WTC11 (cell line): Measurements from ENCODE around the gene EHD3. TPM values are rescaled to one million over a fixed set of nuclear protein-coding genes. Genes with fewer than 3 reads are reported as not detected.
A peak's percentile ranks its signal among the peaks of the same experiment; 100 is the strongest.

Source experiments
- ATAC-seq: fragments of 200-7000 bp; cut with Tn5 transposase; 2 replicates; pipeline ENCODE4 v1.10.0; 2021; ENCODE audit warnings: mild to moderate bottlenecking, moderate library complexity
- CTCF ChIA-PET: fragments of 300-600 bp; sonication (Branson Sonifier 250); formaldehyde crosslinking; loops from one replicate; lab custom pipeline; 2021; ENCODE audit warnings: antibody characterized with exemption; lab: Charles Lee
- POLR2A ChIA-PET: fragments of 350-600 bp; sonication (Branson Sonifier 250); formaldehyde crosslinking; loops from one replicate; lab custom pipeline; 2021; ENCODE audit warnings: antibody characterized with exemption; lab: Charles Lee
- DNase-seq: peaks from one replicate; pipeline ENCODE4 v3.0.0; 2021; ENCODE audit warnings: low spot score
- H3K27ac Mint-ChIP-seq: 2 replicates; pipeline ENCODE4 v1.8.0; 2021; ENCODE audit warnings: mixed read lengths
- H3K27me3 Mint-ChIP-seq: 2 replicates; pipeline ENCODE4 v1.8.0; 2021; ENCODE audit warnings: low read depth, mild to moderate bottlenecking, moderate library complexity, mixed read lengths
- H3K36me3 Mint-ChIP-seq: 2 replicates; pipeline ENCODE4 v1.8.0; 2021; ENCODE audit warnings: mixed read lengths
- H3K4me1 Mint-ChIP-seq: 2 replicates; pipeline ENCODE4 v1.8.0; 2022; ENCODE audit warnings: mixed read lengths
- H3K4me3 Mint-ChIP-seq: 2 replicates; pipeline ENCODE4 v1.8.0; 2021; ENCODE audit warnings: mild to moderate bottlenecking, moderate library complexity, mixed read lengths
- H3K9me3 Mint-ChIP-seq: 2 replicates; pipeline ENCODE4 v1.8.0; 2021; ENCODE audit warnings: mixed read lengths
- FOXP1 ChIP-seq: sonication (generic); formaldehyde crosslinking; IDR thresholded peaks from 2 replicates; pipeline ENCODE4 v1.8.0; 2022; ENCODE audit warnings: missing genetic modification reagents, mild to moderate bottlenecking, moderate library complexity, borderline replicate concordance
- MYBL2 ChIP-seq: sonication (generic); formaldehyde crosslinking; IDR thresholded peaks from 2 replicates; pipeline ENCODE4 v1.8.1; 2023; ENCODE audit warnings: mild to moderate bottlenecking, moderate library complexity, missing genetic modification reagents
- OVOL2 ChIP-seq: fragments of 250-450 bp; sonication (Bioruptor Pico); IDR thresholded peaks from 2 replicates; pipeline ENCODE4 v1.9.0; 2021; ENCODE audit warnings: mild to moderate bottlenecking, borderline replicate concordance
- PRRX2 ChIP-seq: fragments of 250-450 bp; sonication (Bioruptor Pico); IDR thresholded peaks from 2 replicates; pipeline ENCODE4 v1.8.0; 2021; ENCODE audit warnings: mild to moderate bottlenecking
- SMAD4 ChIP-seq: sonication (generic); formaldehyde crosslinking; IDR thresholded peaks from 2 replicates; pipeline ENCODE4 v1.8.0; 2022; ENCODE audit warnings: mild to moderate bottlenecking, missing genetic modification reagents
- SOX15 ChIP-seq: fragments of 250-450 bp; sonication (Bioruptor Pico); IDR thresholded peaks from 2 replicates; pipeline ENCODE4 v1.9.0; 2021; ENCODE audit warnings: mild to moderate bottlenecking
- TP53 ChIP-seq: sonication (generic); formaldehyde crosslinking; IDR thresholded peaks from 2 replicates; pipeline ENCODE4 v1.8.1; 2023; ENCODE audit warnings: mild to moderate bottlenecking, missing genetic modification reagents
- ZBTB21 ChIP-seq: sonication (generic); formaldehyde crosslinking; IDR thresholded peaks from 2 replicates; pipeline ENCODE4 v1.8.1; 2023; ENCODE audit warnings: mild to moderate bottlenecking, missing genetic modification reagents, borderline replicate concordance
- ZNF396 ChIP-seq: fragments of 250-450 bp; sonication (Bioruptor Pico); IDR thresholded peaks from 2 replicates; pipeline ENCODE4 v1.8.0; 2021; ENCODE audit warnings: mild to moderate bottlenecking, moderate library complexity, borderline replicate concordance
- ZNF423 ChIP-seq: fragments of 250-450 bp; sonication (Bioruptor Pico); IDR thresholded peaks from 2 replicates; pipeline ENCODE4 v2.1.2; 2022; ENCODE audit warnings: mild to moderate bottlenecking, moderate library complexity
- ZNF671 ChIP-seq: fragments of 250-450 bp; sonication (Bioruptor Pico); IDR thresholded peaks from 2 replicates; pipeline ENCODE4 v1.8.0; 2021; ENCODE audit warnings: mild to moderate bottlenecking
- total RNA-seq: library from RNA; stranded (reverse); gene quantifications from 3 replicates; pipeline ENCODE4 v1.2.3, GENCODE V29; 2021
- TF ChIP-seq, protein P1 (sequence below): sonication (generic); formaldehyde crosslinking; IDR thresholded peaks from 2 replicates; pipeline ENCODE4 v1.8.0; 2022; ENCODE audit warnings: mild to moderate bottlenecking, missing genetic modification reagents
- TF ChIP-seq, protein P2 (sequence below): sonication (generic); formaldehyde crosslinking; IDR thresholded peaks from 2 replicates; pipeline ENCODE4 v1.8.0; 2023; ENCODE audit warnings: mild to moderate bottlenecking, missing genetic modification reagents
- TF ChIP-seq, protein P3 (sequence below): sonication (generic); formaldehyde crosslinking; IDR thresholded peaks from 2 replicates; pipeline ENCODE4 v1.8.0; 2022; ENCODE audit warnings: missing genetic modification reagents
- TF ChIP-seq, protein P4 (sequence below): sonication (generic); formaldehyde crosslinking; IDR thresholded peaks from 2 replicates; pipeline ENCODE4 v1.8.1; 2023; ENCODE audit warnings: mild to moderate bottlenecking, missing genetic modification reagents
- TF ChIP-seq, protein P5 (sequence below): fragments of 250-450 bp; sonication (Bioruptor Pico); IDR thresholded peaks from 2 replicates; pipeline ENCODE4 v1.9.0; 2021; ENCODE audit warnings: mild to moderate bottlenecking

EHD3 gene
- total RNA-seq, 1 experiment from 2014 or later: 10.0 TPM

DNA sequence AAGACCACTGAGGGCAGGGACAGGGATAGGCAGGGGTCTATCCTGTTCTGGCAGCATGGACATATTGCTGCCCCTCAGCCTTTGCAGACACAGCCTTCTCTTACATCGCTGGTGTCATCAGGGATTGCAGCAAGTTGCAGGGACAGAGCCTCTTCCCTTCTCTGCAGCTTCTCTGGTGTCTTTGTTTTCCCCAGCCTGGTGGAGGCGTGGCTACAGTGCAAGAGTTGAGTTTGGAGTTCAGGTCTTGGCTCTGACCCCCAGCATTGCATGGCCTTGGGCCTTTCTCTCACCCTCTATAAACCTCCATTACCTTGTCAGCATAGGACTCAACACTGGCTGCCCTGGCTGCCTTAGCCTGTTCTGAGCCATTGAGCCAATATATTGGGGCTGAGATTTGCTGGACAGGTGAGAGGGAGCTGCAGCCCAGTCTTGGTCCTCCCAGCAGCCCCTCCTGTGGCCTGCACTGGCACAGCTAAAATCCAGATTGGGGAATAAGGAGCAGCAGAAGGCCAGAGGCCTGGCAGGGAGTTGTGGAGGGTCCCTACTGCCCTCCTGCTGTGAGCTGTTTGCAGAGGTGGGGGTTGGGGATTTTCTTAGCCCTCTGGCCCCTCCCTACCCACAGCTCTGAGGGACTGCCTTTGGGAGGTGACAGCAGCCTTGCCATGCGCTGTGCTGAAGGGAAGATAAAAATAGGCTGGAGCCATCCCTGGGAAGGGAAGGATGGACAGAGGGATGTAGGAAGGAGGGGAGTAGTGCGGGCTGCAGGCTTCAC is 22.8 kb downstream of the EHD3 start:
- Mint-ChIP-seq H3K4me1 (peaks cover 40% of the 10 kb centered on the region), H3K9me3 (no peaks in the 10 kb centered on the region)
- no peak for TF ChIP-seq MYBL2 (CRISPR knock-in tag)
- TF ChIP-seq, protein P1, sequence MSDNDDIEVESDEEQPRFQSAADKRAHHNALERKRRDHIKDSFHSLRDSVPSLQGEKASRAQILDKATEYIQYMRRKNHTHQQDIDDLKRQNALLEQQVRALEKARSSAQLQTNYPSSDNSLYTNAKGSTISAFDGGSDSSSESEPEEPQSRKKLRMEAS (CRISPR knock-in tag): 0 out of 2 replicates have a peak, but pooled peaks have one; percentile 9
- TF ChIP-seq, protein P2, sequence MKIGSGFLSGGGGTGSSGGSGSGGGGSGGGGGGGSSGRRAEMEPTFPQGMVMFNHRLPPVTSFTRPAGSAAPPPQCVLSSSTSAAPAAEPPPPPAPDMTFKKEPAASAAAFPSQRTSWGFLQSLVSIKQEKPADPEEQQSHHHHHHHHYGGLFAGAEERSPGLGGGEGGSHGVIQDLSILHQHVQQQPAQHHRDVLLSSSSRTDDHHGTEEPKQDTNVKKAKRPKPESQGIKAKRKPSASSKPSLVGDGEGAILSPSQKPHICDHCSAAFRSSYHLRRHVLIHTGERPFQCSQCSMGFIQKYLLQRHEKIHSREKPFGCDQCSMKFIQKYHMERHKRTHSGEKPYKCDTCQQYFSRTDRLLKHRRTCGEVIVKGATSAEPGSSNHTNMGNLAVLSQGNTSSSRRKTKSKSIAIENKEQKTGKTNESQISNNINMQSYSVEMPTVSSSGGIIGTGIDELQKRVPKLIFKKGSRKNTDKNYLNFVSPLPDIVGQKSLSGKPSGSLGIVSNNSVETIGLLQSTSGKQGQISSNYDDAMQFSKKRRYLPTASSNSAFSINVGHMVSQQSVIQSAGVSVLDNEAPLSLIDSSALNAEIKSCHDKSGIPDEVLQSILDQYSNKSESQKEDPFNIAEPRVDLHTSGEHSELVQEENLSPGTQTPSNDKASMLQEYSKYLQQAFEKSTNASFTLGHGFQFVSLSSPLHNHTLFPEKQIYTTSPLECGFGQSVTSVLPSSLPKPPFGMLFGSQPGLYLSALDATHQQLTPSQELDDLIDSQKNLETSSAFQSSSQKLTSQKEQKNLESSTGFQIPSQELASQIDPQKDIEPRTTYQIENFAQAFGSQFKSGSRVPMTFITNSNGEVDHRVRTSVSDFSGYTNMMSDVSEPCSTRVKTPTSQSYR (CRISPR knock-in tag): 0 out of 2 replicates have a peak, but pooled peaks have one; percentile 52
- TF ChIP-seq, all 79 proteins: peak for 2
- H3K36me3 Mint-ChIP-seq: peaks cover 11% of the 10 kb centered on the region
- ATAC-seq: peak; percentile 70
- H3K27me3 Mint-ChIP-seq: no peaks in the 10 kb centered on the region
- H3K27ac Mint-ChIP-seq: no peak overlapping the region
- no peak overlapping the region for H3K4me3 Mint-ChIP-seq
- DNase-seq: peak; percentile 25
- CTCF ChIA-PET: interaction anchor here (0.6 to 3.0 kb wide), 11 partner anchors 8 to 545 kb away, joined by 3 to 18 read pairs (median 4); partner anchors contain the start of gene EHD3
- POLR2A ChIA-PET: interaction anchor here (0.5 to 1.0 kb wide), 3 partner anchors 11 to 126 kb away, joined by 3 to 4 read pairs (median 3); partner anchors contain the start of gene EHD3

DNA sequence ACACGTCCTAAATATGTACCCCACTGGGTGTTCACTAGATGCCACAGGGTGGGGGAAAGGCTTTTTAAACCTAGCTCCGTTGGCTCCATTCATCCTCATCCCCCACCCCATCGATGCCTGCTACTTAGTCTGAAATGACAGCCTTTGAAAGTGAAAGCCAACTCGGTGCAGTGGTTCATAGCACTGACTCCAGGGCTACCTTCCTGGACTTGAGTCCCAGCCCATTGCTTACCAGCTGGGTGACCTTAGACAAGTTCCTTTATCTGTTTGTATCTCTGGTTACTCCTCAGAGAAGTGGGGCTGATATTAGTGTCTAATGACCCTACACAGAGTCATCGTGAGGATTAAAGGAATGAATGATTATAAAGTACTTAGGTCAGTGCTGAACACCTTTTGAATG is 24.4 kb downstream of the EHD3 start:
- no peaks in the 10 kb centered on the region for H3K9me3 Mint-ChIP-seq
- DNase-seq: no peak
- ATAC-seq: no peak
- H3K27ac Mint-ChIP-seq: no peak overlapping the region
- peaks cover 23% of the 10 kb centered on the region for H3K36me3 Mint-ChIP-seq
- ChIA-PET CTCF (interaction anchor here (1.7 to 3.0 kb wide), 3 partner anchors 10 to 88 kb away, joined by 5 to 10 read pairs (median 6); no protein-coding TSS in a partner anchor), POLR2A (interaction anchor here (1.0 kb wide), 1 partner anchor 12 kb away, joined by 3 read pairs; no protein-coding TSS in a partner anchor)
- H3K4me3 Mint-ChIP-seq: no peak overlapping the region
- no peaks in the 10 kb centered on the region for H3K27me3 Mint-ChIP-seq
- no peak for TF ChIP-seq ZNF423 (CRISPR knock-in tag)
- TF ChIP-seq OVOL2: no peak
- TF ChIP-seq, protein P3, sequence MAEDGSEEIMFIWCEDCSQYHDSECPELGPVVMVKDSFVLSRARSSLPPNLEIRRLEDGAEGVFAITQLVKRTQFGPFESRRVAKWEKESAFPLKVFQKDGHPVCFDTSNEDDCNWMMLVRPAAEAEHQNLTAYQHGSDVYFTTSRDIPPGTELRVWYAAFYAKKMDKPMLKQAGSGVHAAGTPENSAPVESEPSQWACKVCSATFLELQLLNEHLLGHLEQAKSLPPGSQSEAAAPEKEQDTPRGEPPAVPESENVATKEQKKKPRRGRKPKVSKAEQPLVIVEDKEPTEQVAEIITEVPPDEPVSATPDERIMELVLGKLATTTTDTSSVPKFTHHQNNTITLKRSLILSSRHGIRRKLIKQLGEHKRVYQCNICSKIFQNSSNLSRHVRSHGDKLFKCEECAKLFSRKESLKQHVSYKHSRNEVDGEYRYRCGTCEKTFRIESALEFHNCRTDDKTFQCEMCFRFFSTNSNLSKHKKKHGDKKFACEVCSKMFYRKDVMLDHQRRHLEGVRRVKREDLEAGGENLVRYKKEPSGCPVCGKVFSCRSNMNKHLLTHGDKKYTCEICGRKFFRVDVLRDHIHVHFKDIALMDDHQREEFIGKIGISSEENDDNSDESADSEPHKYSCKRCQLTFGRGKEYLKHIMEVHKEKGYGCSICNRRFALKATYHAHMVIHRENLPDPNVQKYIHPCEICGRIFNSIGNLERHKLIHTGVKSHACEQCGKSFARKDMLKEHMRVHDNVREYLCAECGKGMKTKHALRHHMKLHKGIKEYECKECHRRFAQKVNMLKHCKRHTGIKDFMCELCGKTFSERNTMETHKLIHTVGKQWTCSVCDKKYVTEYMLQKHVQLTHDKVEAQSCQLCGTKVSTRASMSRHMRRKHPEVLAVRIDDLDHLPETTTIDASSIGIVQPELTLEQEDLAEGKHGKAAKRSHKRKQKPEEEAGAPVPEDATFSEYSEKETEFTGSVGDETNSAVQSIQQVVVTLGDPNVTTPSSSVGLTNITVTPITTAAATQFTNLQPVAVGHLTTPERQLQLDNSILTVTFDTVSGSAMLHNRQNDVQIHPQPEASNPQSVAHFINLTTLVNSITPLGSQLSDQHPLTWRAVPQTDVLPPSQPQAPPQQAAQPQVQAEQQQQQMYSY (CRISPR knock-in tag): no peak
- no peak for TF ChIP-seq ZNF671 (CRISPR knock-in tag)
- TF ChIP-seq ZNF396 (CRISPR knock-in tag): no peak
- TF ChIP-seq PRRX2 (CRISPR knock-in tag): no peak
- peaks cover 37% of the 10 kb centered on the region for H3K4me1 Mint-ChIP-seq

DNA sequence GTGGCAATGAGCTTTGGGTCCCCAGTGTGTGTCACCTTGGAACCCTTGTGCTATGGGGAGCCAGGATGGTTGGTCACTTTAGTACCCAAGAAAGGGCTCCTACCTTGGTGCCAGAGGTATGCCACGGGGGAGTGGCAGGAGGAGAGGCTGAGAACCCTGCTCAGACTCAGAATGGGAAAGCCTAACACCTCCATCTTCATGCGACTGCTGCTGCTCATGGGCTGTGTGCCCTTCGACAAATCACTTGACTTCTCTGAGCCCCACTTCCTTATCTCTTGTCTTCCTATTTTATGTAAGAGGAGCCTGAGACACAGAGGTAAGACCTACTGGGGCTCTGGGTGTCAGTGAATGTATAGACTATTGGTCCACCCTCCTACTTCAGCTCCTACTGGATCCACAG is 25.1 kb downstream of the EHD3 start:
- Mint-ChIP-seq H3K36me3 (peaks cover 24% of the 10 kb centered on the region), H3K27me3 (no peaks in the 10 kb centered on the region), H3K4me3 (no peak overlapping the region), H3K27ac (no peak overlapping the region), H3K9me3 (no peaks in the 10 kb centered on the region), H3K4me1 (peaks cover 30% of the 10 kb centered on the region)
- TF ChIP-seq, protein P4, sequence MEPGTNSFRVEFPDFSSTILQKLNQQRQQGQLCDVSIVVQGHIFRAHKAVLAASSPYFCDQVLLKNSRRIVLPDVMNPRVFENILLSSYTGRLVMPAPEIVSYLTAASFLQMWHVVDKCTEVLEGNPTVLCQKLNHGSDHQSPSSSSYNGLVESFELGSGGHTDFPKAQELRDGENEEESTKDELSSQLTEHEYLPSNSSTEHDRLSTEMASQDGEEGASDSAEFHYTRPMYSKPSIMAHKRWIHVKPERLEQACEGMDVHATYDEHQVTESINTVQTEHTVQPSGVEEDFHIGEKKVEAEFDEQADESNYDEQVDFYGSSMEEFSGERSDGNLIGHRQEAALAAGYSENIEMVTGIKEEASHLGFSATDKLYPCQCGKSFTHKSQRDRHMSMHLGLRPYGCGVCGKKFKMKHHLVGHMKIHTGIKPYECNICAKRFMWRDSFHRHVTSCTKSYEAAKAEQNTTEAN (CRISPR knock-in tag): no peak
- TF ChIP-seq ZBTB21 (CRISPR knock-in tag): no peak
- TF ChIP-seq SMAD4 (CRISPR knock-in tag): no peak
- TF ChIP-seq, protein P5, sequence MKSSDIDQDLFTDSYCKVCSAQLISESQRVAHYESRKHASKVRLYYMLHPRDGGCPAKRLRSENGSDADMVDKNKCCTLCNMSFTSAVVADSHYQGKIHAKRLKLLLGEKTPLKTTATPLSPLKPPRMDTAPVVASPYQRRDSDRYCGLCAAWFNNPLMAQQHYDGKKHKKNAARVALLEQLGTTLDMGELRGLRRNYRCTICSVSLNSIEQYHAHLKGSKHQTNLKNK (CRISPR knock-in tag): no peak
- TF ChIP-seq SOX15 (CRISPR knock-in tag): no peak
- no peak for TF ChIP-seq FOXP1
- no peak for TF ChIP-seq TP53 (CRISPR knock-in tag)
- CTCF ChIA-PET: interaction anchor here (0.8 kb wide), 1 partner anchor 25 kb away, joined by 3 read pairs; the partner anchor contains the start of gene EHD3
- ATAC-seq (no peak), DNase-seq (no peak)
- POLR2A ChIA-PET: no interaction called here
